ENCODE measurements around the gene GAMT.

GRCh38 chr19:1422360-1422759 is 21.0 kb upstream of the GAMT start:
- TF ChIP-seq GATA3 (IDR thresholded peaks at IDR 0.05; ENCODE audit: low read depth, low read length) (no peak), GATA2 (IDR thresholded peaks at IDR 0.05; ENCODE audit: low read depth, low read length) (no peak)
